ENCODE data around the gene POC1A.

Gene POC1A

GRCh38 chr3:52080830-52081719 is 73.1 kb downstream of the POC1A start:
- no peak for FAIRE-seq

- no peak for FAIRE-seq
Measured at GRCh38 chr3:52079958-52080357, 74.3 kb downstream of the POC1A start.

GRCh38 chr3:52078781-52079560 is 75.3 kb downstream of the POC1A start:
- FAIRE-seq = no peak

GRCh38 chr3:52077925-52078324 is 76.3 kb downstream of the POC1A start:
- no peak for FAIRE-seq

- FAIRE-seq = no peak
Measured at GRCh38 chr3:52076896-52077780, 77.1 kb downstream of the POC1A start.

GRCh38 chr3:52073490-52073889 is 80.7 kb downstream of the POC1A start:
- no peak for FAIRE-seq

- no peak for FAIRE-seq
Measured at GRCh38 chr3:52072471-52072870, 81.8 kb downstream of the POC1A start.

GRCh38 chr3:52072020-52072419 is 82.2 kb downstream of the POC1A start:
- FAIRE-seq = no peak

GRCh38 chr3:52070724-52071621 is 83.2 kb downstream of the POC1A start:
- no peak for FAIRE-seq

- FAIRE-seq = no peak
Measured at GRCh38 chr3:52069855-52070254, 84.4 kb downstream of the POC1A start.

GRCh38 chr3:52069135-52069534 is 85.1 kb downstream of the POC1A start:
- FAIRE-seq = no peak

- FAIRE-seq = no peak
Measured at GRCh38 chr3:52068730-52069129, 85.5 kb downstream of the POC1A start.

- no peak for FAIRE-seq
Measured at GRCh38 chr3:52068055-52068571, 86.1 kb downstream of the POC1A start.

- FAIRE-seq = no peak
Measured at GRCh38 chr3:52067526-52067925, 86.7 kb downstream of the POC1A start.

- FAIRE-seq = no peak
Measured at GRCh38 chr3:52067046-52067445, 87.2 kb downstream of the POC1A start.

- no peak for FAIRE-seq
Measured at GRCh38 chr3:52065264-52065756, 88.9 kb downstream of the POC1A start.

- no peak for FAIRE-seq
Measured at GRCh38 chr3:52064561-52064960, 89.7 kb downstream of the POC1A start.

- no peak for FAIRE-seq
Measured at GRCh38 chr3:52063026-52063723, 91.0 kb downstream of the POC1A start.

GRCh38 chr3:52062505-52062904 is 91.7 kb downstream of the POC1A start:
- FAIRE-seq = no peak

GRCh38 chr3:52061121-52061910 is 92.9 kb downstream of the POC1A start:
- no peak for FAIRE-seq
